HL-60 (cell line): Measurements from ENCODE around the gene SPIN1.

Source experiments
- POLR2AphosphoS5 ChIP-seq: IDR thresholded peaks from 2 replicates; pipeline ENCODE4 v1.6.1; 2012; ENCODE audit warnings: low read depth
- TF ChIP-seq, protein P1 (sequence below): IDR thresholded peaks from one replicate; pipeline ENCODE4 v1.5.1; 2011; ENCODE audit warnings: low read length, control low read depth, inconsistent platforms; ENCODE audit not compliant: insufficient read depth

GRCh38 chr9:88462191-88462590, 73.9 kb downstream of the SPIN1 start:
- TF ChIP-seq, protein P1, sequence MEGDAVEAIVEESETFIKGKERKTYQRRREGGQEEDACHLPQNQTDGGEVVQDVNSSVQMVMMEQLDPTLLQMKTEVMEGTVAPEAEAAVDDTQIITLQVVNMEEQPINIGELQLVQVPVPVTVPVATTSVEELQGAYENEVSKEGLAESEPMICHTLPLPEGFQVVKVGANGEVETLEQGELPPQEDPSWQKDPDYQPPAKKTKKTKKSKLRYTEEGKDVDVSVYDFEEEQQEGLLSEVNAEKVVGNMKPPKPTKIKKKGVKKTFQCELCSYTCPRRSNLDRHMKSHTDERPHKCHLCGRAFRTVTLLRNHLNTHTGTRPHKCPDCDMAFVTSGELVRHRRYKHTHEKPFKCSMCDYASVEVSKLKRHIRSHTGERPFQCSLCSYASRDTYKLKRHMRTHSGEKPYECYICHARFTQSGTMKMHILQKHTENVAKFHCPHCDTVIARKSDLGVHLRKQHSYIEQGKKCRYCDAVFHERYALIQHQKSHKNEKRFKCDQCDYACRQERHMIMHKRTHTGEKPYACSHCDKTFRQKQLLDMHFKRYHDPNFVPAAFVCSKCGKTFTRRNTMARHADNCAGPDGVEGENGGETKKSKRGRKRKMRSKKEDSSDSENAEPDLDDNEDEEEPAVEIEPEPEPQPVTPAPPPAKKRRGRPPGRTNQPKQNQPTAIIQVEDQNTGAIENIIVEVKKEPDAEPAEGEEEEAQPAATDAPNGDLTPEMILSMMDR = no peak
- no peak for TF ChIP-seq POLR2AphosphoS5
